NOMO-1 (cell line): ENCODE measurements around the gene WFDC1.

Experiments used
- DNase-seq, 2 experiments: peaks; one replicate each; lab custom pipeline; 2025; ENCODE audit not compliant: unreplicated experiment in 2 of 2; lab: John Stamatoyannopoulos, UW

WFDC1 gene

GRCh38 chr16:84299734-84300440 lies 5.2 kb downstream of the WFDC1 start:
- no peak for DNase-seq

- DNase-seq, result no peak
Measured at GRCh38 chr16:84302111-84302954, 7.7 kb downstream of the WFDC1 start.

- no peak for DNase-seq
Measured at GRCh38 chr16:84303023-84303422, 8.3 kb downstream of the WFDC1 start.

- DNase-seq, result no peak
Measured at GRCh38 chr16:84303516-84303915, 8.8 kb downstream of the WFDC1 start.

GRCh38 chr16:84306564-84306963 lies 11.9 kb downstream of the WFDC1 start:
- no peak for DNase-seq

GRCh38 chr16:84307209-84307954 lies 12.7 kb downstream of the WFDC1 start:
- DNase-seq, result no peak

- peak in 1 of 2 experiments; percentile 10 for DNase-seq
Measured at GRCh38 chr16:84308120-84308519, 13.4 kb downstream of the WFDC1 start.

GRCh38 chr16:84310642-84311041 lies 16.0 kb downstream of the WFDC1 start:
- DNase-seq, result no peak

GRCh38 chr16:84312783-84313382 lies 18.2 kb downstream of the WFDC1 start:
- DNase-seq, result no peak

- DNase-seq, result no peak
Measured at GRCh38 chr16:84313921-84314320, 19.2 kb downstream of the WFDC1 start.

GRCh38 chr16:84314373-84314772 lies 19.7 kb downstream of the WFDC1 start:
- DNase-seq, result no peak

GRCh38 chr16:84314814-84315213 lies 20.1 kb downstream of the WFDC1 start:
- DNase-seq, result no peak

- DNase-seq, result no peak
Measured at GRCh38 chr16:84315422-84315821, 20.7 kb downstream of the WFDC1 start.

- no peak for DNase-seq
Measured at GRCh38 chr16:84318091-84318975, 23.7 kb downstream of the WFDC1 start.

- DNase-seq, result no peak
Measured at GRCh38 chr16:84319146-84319760, 24.6 kb downstream of the WFDC1 start.

- DNase-seq, result no peak
Measured at GRCh38 chr16:84320511-84320910, 25.8 kb downstream of the WFDC1 start.

- DNase-seq, result no peak
Measured at GRCh38 chr16:84321932-84322331, 27.3 kb downstream of the WFDC1 start.

GRCh38 chr16:84322749-84323148 lies 28.1 kb downstream of the WFDC1 start:
- DNase-seq, result no peak

- DNase-seq, result peak; percentile 29 to 46
Measured at GRCh38 chr16:84323606-84324005, 28.9 kb downstream of the WFDC1 start.
